Subcutaneous adipose tissue (tissue), 4 donors: ENCODE data around the gene TMEM223. TPM values are rescaled to one million over a fixed set of nuclear protein-coding genes. Genes with fewer than 3 reads are reported as not detected.

Source experiments
- CTCF ChIP-seq: fragments of 450-650 bp; IDR thresholded peaks from one replicate; pipeline ENCODE4 v1.5.1; 2016; ENCODE audit warnings: low read depth, mild to moderate bottlenecking, control low read depth, antibody characterized with exemption, moderate library complexity
- total RNA-seq, 4 donors: library from RNA; depleted of rRNA; stranded (reverse); fragments of >200 nt; gene quantifications; one replicate each; pipeline ENCODE4 v1.1.0, GENCODE V29; 2016

Gene TMEM223
- 10 to 100 TPM; 14.5 to 22.6 (median 19.3) TPM for total RNA-seq

- TF ChIP-seq CTCF, result no peak
Measured at GRCh38 chr11:62791501-62792201, at the start of gene TMEM223. Gene TMEM223 (minus strand): TSS chr11:62792006. CDS start chr11:62791994, 12 bp downstream.

GRCh38 chr11:62839050-62839945, 47.5 kb upstream of the TMEM223 start, which contains the start of gene WDR74:
Gene WDR74 (minus strand): TSS chr11:62839590. CDS start chr11:62839570, 20 bp downstream.
- TF ChIP-seq CTCF, result no peak

- no peak for TF ChIP-seq CTCF
Measured at GRCh38 chr11:62835336-62835735, 43.5 kb upstream of the TMEM223 start.

- TF ChIP-seq CTCF, result no peak
Measured at GRCh38 chr11:62832336-62833234, 40.8 kb upstream of the TMEM223 start, which contains the start of gene TEX54. Gene TEX54 (minus strand): TSS chr11:62832841.

- TF ChIP-seq CTCF, result no peak
Measured at GRCh38 chr11:62831520-62832335, 39.9 kb upstream of the TMEM223 start, which contains the start of gene STX5. Gene STX5 (minus strand): TSS chr11:62832051. CDS start chr11:62831243, 808 bp downstream.

- TF ChIP-seq CTCF, result no peak
Measured at GRCh38 chr11:62830904-62831519, 39.2 kb upstream of the TMEM223 start.
